Mesenteric fat pad (tissue), 1 donor: Measurements from ENCODE around the gene FADS2. TPM values are rescaled to one million over a fixed set of nuclear protein-coding genes. Genes with fewer than 3 reads are reported as not detected.

Experiments
- DNase-seq: peaks from one replicate; pipeline ENCODE4 v3.0.0-alpha.2; 2020; ENCODE audit warnings: low spot score
- total RNA-seq: library from RNA; stranded (reverse); fragmentation: NEBNext Ultra II Directional; extraction: Animal tissue kit (Norgen Biotek cat#: 25700); gene quantifications from one replicate; pipeline ENCODE4 v1.2.1, GENCODE V29; 2021
- donor health status: DM: yes; HTN: yes; CAD: no.

FADS2 gene
- total RNA-seq, 1 donor from 2014 or later = 28.1 TPM

- no peak for DNase-seq
Observed at GRCh38 chr11:61844909-61845565, 16.9 kb downstream of the FADS2 start.

GRCh38 chr11:61846362-61847020 lies 18.4 kb downstream of the FADS2 start:
- DNase-seq = no peak

- no peak for DNase-seq
Observed at GRCh38 chr11:61847914-61848581, 19.9 kb downstream of the FADS2 start.

GRCh38 chr11:61848631-61849030 lies 20.5 kb downstream of the FADS2 start:
- no peak for DNase-seq

GRCh38 chr11:61850687-61851086 lies 22.6 kb downstream of the FADS2 start:
- DNase-seq = no peak

GRCh38 chr11:61851113-61851899 lies 23.2 kb downstream of the FADS2 start:
- DNase-seq = no peak

- DNase-seq = no peak
Observed at GRCh38 chr11:61851900-61852295, 23.8 kb downstream of the FADS2 start.

- no peak for DNase-seq
Observed at GRCh38 chr11:61853698-61854169, 25.6 kb downstream of the FADS2 start.

- no peak for DNase-seq
Observed at GRCh38 chr11:61854206-61854895, 26.3 kb downstream of the FADS2 start.

GRCh38 chr11:61854966-61855714 lies 27.0 kb downstream of the FADS2 start:
- no peak for DNase-seq

- no peak for DNase-seq
Observed at GRCh38 chr11:61855939-61856680, 28.0 kb downstream of the FADS2 start.

- no peak for DNase-seq
Observed at GRCh38 chr11:61860054-61860903, 32.2 kb downstream of the FADS2 start.

GRCh38 chr11:61861634-61862033 lies 33.5 kb downstream of the FADS2 start:
- DNase-seq = no peak

- DNase-seq = no peak
Observed at GRCh38 chr11:61862714-61863547, 34.8 kb downstream of the FADS2 start.

- DNase-seq = no peak
Observed at GRCh38 chr11:61863548-61864081, 35.5 kb downstream of the FADS2 start.

GRCh38 chr11:61864814-61865775 lies 37.0 kb downstream of the FADS2 start:
- no peak for DNase-seq
